ENCODE results near the gene CTNNA3. TPM values are rescaled to one million over a fixed set of nuclear protein-coding genes. Genes with fewer than 3 reads are reported as not detected.

CTNNA3 gene
- total RNA-seq, 6 donors from 2014 or later, result 0.20 to 2.0 TPM; not detected in 4

GRCh38 chr10:66259836-66260235 is 1436.2 kb downstream of the CTNNA3 start:
- 79 to 81% methylated on average over 2 of the region's 2 CpGs for WGBS, 2 donors
- TF ChIP-seq POLR2A (IDR thresholded peaks at IDR 0.05) (no peak), EP300 (IDR thresholded peaks at IDR 0.05) (no peak), POLR2AphosphoS5 (IDR thresholded peaks at IDR 0.05) (no peak), CTCF (IDR thresholded peaks at IDR 0.05) (no peak)

GRCh38 chr10:66258693-66259092 is 1437.3 kb downstream of the CTNNA3 start:
- Histone ChIP-seq H3K36me3 (no peaks in the 10 kb centered on the region), H3K27ac (no peak overlapping the region), H3K9me3 (no peaks in the 10 kb centered on the region), H3K4me1 (no peaks in the 10 kb centered on the region), H3K27me3 (no peaks in the 10 kb centered on the region), H3K4me3 (no peak overlapping the region)
- WGBS, 2 donors, result 78 to 89% methylated on average over 2 of the region's 2 CpGs
- no peak for DNase-seq
- TF ChIP-seq POLR2A (IDR thresholded peaks at IDR 0.05), result no peak
- TF ChIP-seq EP300 (IDR thresholded peaks at IDR 0.05), result no peak
- TF ChIP-seq CTCF (IDR thresholded peaks at IDR 0.05), result no peak
- TF ChIP-seq POLR2AphosphoS5 (IDR thresholded peaks at IDR 0.05), result no peak
- no peak for ATAC-seq (ENCODE audit: low FRiP score in 2 of 2)

More at GRCh38 chr10:66259836-66260235, 1436.2 kb downstream of the CTNNA3 start:
- H3K36me3 ChIP-seq, result no peaks in the 10 kb centered on the region
- no peak overlapping the region for H3K4me3 ChIP-seq
- ATAC-seq (ENCODE audit: low FRiP score in 2 of 2), result no peak
- no peak overlapping the region for H3K27ac ChIP-seq
- no peaks in the 10 kb centered on the region for H3K27me3 ChIP-seq
- no peaks in the 10 kb centered on the region for H3K4me1 ChIP-seq
- DNase-seq, result no peak
- no peaks in the 10 kb centered on the region for H3K9me3 ChIP-seq

GRCh38 chr10:66257801-66258200 is 1438.2 kb downstream of the CTNNA3 start:
- H3K27ac ChIP-seq, result no peak overlapping the region
- DNase-seq (no peak), ATAC-seq (ENCODE audit: low FRiP score in 2 of 2) (no peak)
- H3K9me3 ChIP-seq, result no peaks in the 10 kb centered on the region
- TF ChIP-seq CTCF (IDR thresholded peaks at IDR 0.05) (no peak), EP300 (IDR thresholded peaks at IDR 0.05) (no peak), POLR2A (IDR thresholded peaks at IDR 0.05) (no peak), POLR2AphosphoS5 (IDR thresholded peaks at IDR 0.05) (no peak)
- WGBS, 2 donors, result 36 to 43% methylated on average over 1 of the region's 1 CpG
- no peaks in the 10 kb centered on the region for H3K36me3 ChIP-seq
- H3K4me3 ChIP-seq, result no peak overlapping the region
- no peaks in the 10 kb centered on the region for H3K4me1 ChIP-seq
- H3K27me3 ChIP-seq, result no peaks in the 10 kb centered on the region

- H3K27ac ChIP-seq, result no peak overlapping the region
- DNase-seq (no peak), ATAC-seq (ENCODE audit: low FRiP score in 2 of 2) (no peak)
- H3K27me3 ChIP-seq, result no peaks in the 10 kb centered on the region
- TF ChIP-seq CTCF (IDR thresholded peaks at IDR 0.05), result no peak
- TF ChIP-seq EP300 (IDR thresholded peaks at IDR 0.05), result no peak
- no peak for TF ChIP-seq POLR2A (IDR thresholded peaks at IDR 0.05)
- TF ChIP-seq POLR2AphosphoS5 (IDR thresholded peaks at IDR 0.05), result no peak
- no peaks in the 10 kb centered on the region for H3K4me1 ChIP-seq
- no peaks in the 10 kb centered on the region for H3K36me3 ChIP-seq
- H3K9me3 ChIP-seq, result no peaks in the 10 kb centered on the region
- no peak overlapping the region for H3K4me3 ChIP-seq
Observed at GRCh38 chr10:66252986-66253385, 1443.0 kb downstream of the CTNNA3 start.

- Histone ChIP-seq H3K9me3 (peaks cover 0 to 4% (median 0%) of the 10 kb centered on the region in 4 donors), H3K27me3 (no peaks in the 10 kb centered on the region), H3K4me1 (no peaks in the 10 kb centered on the region), H3K4me3 (no peak overlapping the region), H3K27ac (no peak overlapping the region), H3K36me3 (no peaks in the 10 kb centered on the region)
- DNase-seq (peak in 1 of 2 donors; percentile 22), ATAC-seq (ENCODE audit: low FRiP score in 2 of 2) (no peak)
- WGBS, 2 donors, result no CpG with 5 or more reads among the region's 1 CpG
- TF ChIP-seq CTCF (IDR thresholded peaks at IDR 0.05) (no peak), POLR2A (IDR thresholded peaks at IDR 0.05) (no peak), EP300 (IDR thresholded peaks at IDR 0.05) (no peak), POLR2AphosphoS5 (IDR thresholded peaks at IDR 0.05) (no peak)
Observed at GRCh38 chr10:66246177-66246576, 1449.8 kb downstream of the CTNNA3 start.

Data from upper lobe of left lung (tissue), 6 donors.